Erythroblast (primary cell): Measurements from ENCODE around the gene RFC4.
A peak's percentile ranks its signal among the peaks of the same experiment; 100 is the strongest.

ENCODE experiments used
- DNase-seq, 2 experiments: peaks; one replicate each; lab custom pipeline; 2025; lab: John Stamatoyannopoulos, UW
- GATA1 ChIP-seq: IDR thresholded peaks from 2 replicates; pipeline ENCODE4 v1.6.1; 2011; ENCODE audit warnings: low read depth, mild to moderate bottlenecking, control low read depth, low read length, moderate library complexity
- POLR2A ChIP-seq: IDR thresholded peaks from 2 replicates; pipeline ENCODE4 v1.6.1; 2011; ENCODE audit warnings: mild to moderate bottlenecking, low read length

RFC4 gene

GRCh38 chr3:186787642-186788481, 18.4 kb downstream of the RFC4 start:
- DNase-seq = no peak
- no peak for TF ChIP-seq GATA1
- peak; percentile 29 for TF ChIP-seq POLR2A

GRCh38 chr3:186786922-186787321, 19.4 kb downstream of the RFC4 start:
- TF ChIP-seq GATA1 = no peak
- TF ChIP-seq POLR2A = no peak
- DNase-seq = peak; percentile 27 to 33

GRCh38 chr3:186785495-186786018, 20.7 kb downstream of the RFC4 start:
- TF ChIP-seq GATA1 (no peak), POLR2A (no peak)

GRCh38 chr3:186784820-186785494, 21.3 kb downstream of the RFC4 start:
- peak; percentile 34 to 56 for DNase-seq
- no peak for TF ChIP-seq POLR2A
- no peak for TF ChIP-seq GATA1

More at GRCh38 chr3:186785495-186786018, 20.7 kb downstream of the RFC4 start:
- peak in 1 of 2 experiments; percentile 45 for DNase-seq

- TF ChIP-seq POLR2A (peak; percentile 97), GATA1 (no peak)
Observed at GRCh38 chr3:186783731-186784515, 22.4 kb downstream of the RFC4 start.

GRCh38 chr3:186783058-186783730, 23.1 kb downstream of the RFC4 start, which contains the start of gene EIF4A2:
EIF4A2 (plus strand) TSS chr3:186783577; CDS start chr3:186783611, 34 bp downstream.
- TF ChIP-seq POLR2A (peak; percentile 100), GATA1 (no peak)
- DNase-seq = peak; percentile 93 to 96

More at GRCh38 chr3:186783731-186784515, 22.4 kb downstream of the RFC4 start:
- DNase-seq = peak; percentile 89 to 94

GRCh38 chr3:186782542-186783057, 23.7 kb downstream of the RFC4 start:
- DNase-seq = peak in 1 of 2 experiments; percentile 62
- TF ChIP-seq POLR2A = no peak
- no peak for TF ChIP-seq GATA1

- no peak for TF ChIP-seq POLR2A
- TF ChIP-seq GATA1 = no peak
Observed at GRCh38 chr3:186779204-186779603, 27.1 kb downstream of the RFC4 start.

GRCh38 chr3:186775999-186776398, 30.3 kb downstream of the RFC4 start:
- DNase-seq = no peak
- TF ChIP-seq GATA1 = no peak
- TF ChIP-seq POLR2A = no peak

More at GRCh38 chr3:186779204-186779603, 27.1 kb downstream of the RFC4 start:
- no peak for DNase-seq

- peak; percentile 28 to 50 for DNase-seq
- no peak for TF ChIP-seq POLR2A
- no peak for TF ChIP-seq GATA1
Observed at GRCh38 chr3:186772701-186773417, 33.4 kb downstream of the RFC4 start.

GRCh38 chr3:186772281-186772694, 34.0 kb downstream of the RFC4 start:
- DNase-seq = no peak
- no peak for TF ChIP-seq GATA1
- no peak for TF ChIP-seq POLR2A

GRCh38 chr3:186760897-186761447, 45.3 kb downstream of the RFC4 start:
- TF ChIP-seq GATA1 (no peak), POLR2A (no peak)
- no peak for DNase-seq
